Testis (tissue), 3 donors: ENCODE measurements around the gene CACNA2D3. TPM values are rescaled to one million over a fixed set of nuclear protein-coding genes. Genes with fewer than 3 reads are reported as not detected.

Source experiments
- DNase-seq: peaks from one replicate; pipeline ENCODE4 v3.0.0-alpha.2; 2019
- H3K27ac ChIP-seq, 2 donors: fragments of 200-600 bp; sonication (generic); one replicate each; pipeline ENCODE4 v1.5.1; 2019
- H3K27me3 ChIP-seq: fragments of 200-600 bp; sonication (generic); one replicate; pipeline ENCODE4 v1.5.1; 2019
- H3K36me3 ChIP-seq: fragments of 200-600 bp; sonication (generic); one replicate; pipeline ENCODE4 v1.5.1; 2017; ENCODE audit warnings: low read depth; ENCODE audit errors: missing control alignments
- H3K4me1 ChIP-seq: fragments of 200-600 bp; sonication (generic); one replicate; pipeline ENCODE4 v1.5.1; 2019
- H3K4me3 ChIP-seq, 2 donors: fragments of 200-600 bp; sonication (generic); one replicate each; pipeline ENCODE4 v1.5.1; 2017 to 2019
- H3K9me3 ChIP-seq: fragments of 200-600 bp; sonication (generic); one replicate; pipeline ENCODE4 v1.5.1; 2017
- POLR2A ChIP-seq: fragments of 450-650 bp; IDR thresholded peaks from one replicate; pipeline ENCODE4 v1.6.1; 2017; ENCODE audit warnings: antibody characterized with exemption, mild to moderate bottlenecking, moderate library complexity
- WGBS, 2 donors: methylation state at CpG; one replicate each; pipeline ENCODE4 v1.1.5; 2018; 5-methylcytosine and 5-hydroxymethylcytosine counted together
- intact Hi-C: fragments of 100-400 bp; cut with DNase I; formaldehyde crosslinking; loops from one replicate; pipeline ENCODE4 v1.15.1; 2023; ENCODE audit warnings: low total_unique reads
- polyA plus RNA-seq: library from polyadenylated mRNA; stranded (reverse); fragments of 350-450 nt; fragmentation: Illumina TruSeq; extraction: RNeasy Lipid Tissue Mini Kit (QIAGEN cat#74804); gene quantifications from one replicate; pipeline ENCODE4 v1.2.3, GENCODE V29; 2014; ENCODE audit warnings: low read depth, low replicate concordance; ENCODE audit not compliant: insufficient read depth
- total RNA-seq, 2 donors: library from RNA; depleted of rRNA; stranded (reverse); fragments of >200 nt; gene quantifications; one replicate each; pipeline ENCODE4 v1.2.3, GENCODE V29; 2016
- TF ChIP-seq, protein P1 (sequence below), 3 experiments: fragments of 450-650 bp in 2 of 3; fragments of 200-600 bp in 1 of 3; sonication (generic) in 1 of 3; IDR thresholded peaks; one replicate each; pipeline ENCODE4 v1.5.1; 2016 to 2019; ENCODE audit warnings: antibody characterized with exemption in 3 of 3, mild to moderate bottlenecking in 2 of 3, moderate library complexity in 1 of 3

CACNA2D3 gene
- total and polyA plus RNA-seq, 3 donors from 2014 or later = 10.1 to 16.5 (median 11.2) TPM

DNA sequence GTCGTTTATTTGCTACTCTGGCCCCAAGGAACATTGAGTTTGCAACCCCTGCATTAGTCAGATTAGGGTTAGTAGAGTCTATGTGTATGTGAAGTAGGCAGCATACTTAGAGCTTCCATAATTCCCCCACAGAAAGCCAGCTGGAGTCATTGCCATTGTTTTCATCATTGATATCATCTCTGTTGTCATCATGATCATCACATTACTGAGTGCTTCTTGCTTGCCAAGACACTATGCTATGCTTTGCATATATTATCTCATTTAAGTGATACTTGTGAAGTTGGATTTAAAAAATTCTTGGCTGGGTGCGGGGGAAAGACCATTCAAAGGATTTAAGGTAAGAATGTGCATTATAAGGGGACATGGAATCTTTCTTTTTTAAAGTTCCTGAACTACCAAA lies 209.0 kb downstream of the CACNA2D3 start:
- H3K4me3 ChIP-seq = no peak overlapping the region
- H3K36me3 ChIP-seq = no peaks in the 10 kb centered on the region
- TF ChIP-seq, protein P1, sequence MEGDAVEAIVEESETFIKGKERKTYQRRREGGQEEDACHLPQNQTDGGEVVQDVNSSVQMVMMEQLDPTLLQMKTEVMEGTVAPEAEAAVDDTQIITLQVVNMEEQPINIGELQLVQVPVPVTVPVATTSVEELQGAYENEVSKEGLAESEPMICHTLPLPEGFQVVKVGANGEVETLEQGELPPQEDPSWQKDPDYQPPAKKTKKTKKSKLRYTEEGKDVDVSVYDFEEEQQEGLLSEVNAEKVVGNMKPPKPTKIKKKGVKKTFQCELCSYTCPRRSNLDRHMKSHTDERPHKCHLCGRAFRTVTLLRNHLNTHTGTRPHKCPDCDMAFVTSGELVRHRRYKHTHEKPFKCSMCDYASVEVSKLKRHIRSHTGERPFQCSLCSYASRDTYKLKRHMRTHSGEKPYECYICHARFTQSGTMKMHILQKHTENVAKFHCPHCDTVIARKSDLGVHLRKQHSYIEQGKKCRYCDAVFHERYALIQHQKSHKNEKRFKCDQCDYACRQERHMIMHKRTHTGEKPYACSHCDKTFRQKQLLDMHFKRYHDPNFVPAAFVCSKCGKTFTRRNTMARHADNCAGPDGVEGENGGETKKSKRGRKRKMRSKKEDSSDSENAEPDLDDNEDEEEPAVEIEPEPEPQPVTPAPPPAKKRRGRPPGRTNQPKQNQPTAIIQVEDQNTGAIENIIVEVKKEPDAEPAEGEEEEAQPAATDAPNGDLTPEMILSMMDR (IDR thresholded peaks at IDR 0.05) = no peak
- TF ChIP-seq POLR2A = no peak
- no peak for DNase-seq
- WGBS, 2 donors = 89 to 92% methylated on average over 2 of the region's 2 CpGs
- no peaks in the 10 kb centered on the region for H3K4me1 ChIP-seq
- intact Hi-C loops = no loop called here
- H3K27ac ChIP-seq = no peak overlapping the region
- no peaks in the 10 kb centered on the region for H3K27me3 ChIP-seq
- no peaks in the 10 kb centered on the region for H3K9me3 ChIP-seq

DNA sequence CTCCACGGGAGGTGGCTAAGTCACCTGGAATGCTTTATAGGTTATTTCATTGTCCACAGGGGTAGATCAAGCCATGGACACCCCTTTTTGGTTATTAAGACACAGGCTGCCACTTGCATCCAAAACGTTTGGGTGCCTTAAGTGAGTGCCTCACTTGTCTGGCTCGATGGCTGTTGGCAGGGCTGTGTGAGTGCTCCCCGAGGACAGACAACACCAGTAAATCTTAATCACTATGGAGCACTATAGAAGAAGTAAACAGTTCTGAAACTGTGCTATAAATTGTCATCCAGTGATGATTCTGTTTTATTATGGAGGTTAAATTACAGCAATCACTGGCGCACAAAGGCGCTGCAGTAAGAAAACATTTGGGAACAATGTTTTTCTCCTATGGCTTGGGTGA lies 215.5 kb downstream of the CACNA2D3 start:
- 65 to 69% methylated on average over 6 of the region's 6 CpGs for WGBS, 2 donors
- Histone ChIP-seq H3K27me3 (no peaks in the 10 kb centered on the region), H3K9me3 (no peaks in the 10 kb centered on the region), H3K27ac (no peak overlapping the region), H3K4me1 (peaks cover 2% of the 10 kb centered on the region), H3K36me3 (no peaks in the 10 kb centered on the region), H3K4me3 (no peak overlapping the region)
- TF ChIP-seq, protein P1 (IDR thresholded peaks at IDR 0.05) = no peak
- TF ChIP-seq POLR2A = no peak
- no peak for DNase-seq
- intact Hi-C loops = no loop called here

DNA sequence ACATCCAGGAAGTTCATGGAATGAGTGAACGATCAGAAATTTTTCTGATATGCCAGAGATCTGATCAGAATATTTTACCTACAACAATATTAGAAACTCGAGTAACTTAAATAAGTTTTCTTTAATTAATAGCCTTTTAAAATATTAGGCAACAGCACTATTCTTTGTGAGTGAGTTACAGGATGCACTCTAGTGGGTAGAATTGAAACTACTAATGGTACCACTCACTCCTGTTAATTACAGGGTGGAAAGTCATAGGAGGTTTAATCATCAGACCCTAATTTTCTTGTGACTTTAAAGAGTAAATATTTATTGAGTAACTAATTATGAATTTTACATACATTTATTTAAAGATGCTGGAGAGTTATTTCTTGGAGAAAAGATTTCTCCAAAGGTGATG lies 217.3 kb downstream of the CACNA2D3 start:
- Histone ChIP-seq H3K9me3 (no peaks in the 10 kb centered on the region), H3K4me3 (no peak overlapping the region), H3K27ac (no peak overlapping the region), H3K27me3 (no peaks in the 10 kb centered on the region), H3K4me1 (peaks cover 5% of the 10 kb centered on the region), H3K36me3 (no peaks in the 10 kb centered on the region)
- TF ChIP-seq, protein P1 (IDR thresholded peaks at IDR 0.05) = no peak
- no peak for TF ChIP-seq POLR2A
- intact Hi-C loops = no loop called here
- WGBS, 2 donors = 78 to 82% methylated on average over 2 of the region's 2 CpGs
- DNase-seq = no peak

DNA sequence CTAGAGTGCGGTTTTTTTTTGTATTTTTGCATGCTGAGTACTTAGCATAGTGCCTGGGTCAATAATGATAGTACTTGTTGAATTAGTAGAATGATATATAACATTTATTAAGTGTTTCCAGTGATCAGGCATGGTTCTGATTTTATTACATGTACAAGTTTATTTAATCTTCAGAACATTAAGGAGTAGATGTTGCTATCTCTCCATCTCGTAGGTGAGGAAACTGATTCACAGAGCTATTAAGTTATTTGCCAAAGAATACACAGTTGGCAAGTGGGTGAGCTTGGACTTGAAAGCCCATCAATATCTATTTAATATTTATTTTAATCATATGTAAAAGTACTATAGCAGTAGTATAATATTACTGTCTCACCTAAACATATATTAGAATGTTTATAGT lies 219.5 kb downstream of the CACNA2D3 start:
- no peaks in the 10 kb centered on the region for H3K27me3 ChIP-seq
- no peaks in the 10 kb centered on the region for H3K36me3 ChIP-seq
- intact Hi-C loops = no loop called here
- no peak overlapping the region for H3K4me3 ChIP-seq
- peaks cover 5% of the 10 kb centered on the region for H3K4me1 ChIP-seq
- TF ChIP-seq, protein P1 (IDR thresholded peaks at IDR 0.05) = no peak
- no peak for TF ChIP-seq POLR2A
- H3K27ac ChIP-seq = no peak overlapping the region
- no peaks in the 10 kb centered on the region for H3K9me3 ChIP-seq
- WGBS, 2 donors = 83 to 91% methylated on average over 2 of the region's 2 CpGs
- no peak for DNase-seq

DNA sequence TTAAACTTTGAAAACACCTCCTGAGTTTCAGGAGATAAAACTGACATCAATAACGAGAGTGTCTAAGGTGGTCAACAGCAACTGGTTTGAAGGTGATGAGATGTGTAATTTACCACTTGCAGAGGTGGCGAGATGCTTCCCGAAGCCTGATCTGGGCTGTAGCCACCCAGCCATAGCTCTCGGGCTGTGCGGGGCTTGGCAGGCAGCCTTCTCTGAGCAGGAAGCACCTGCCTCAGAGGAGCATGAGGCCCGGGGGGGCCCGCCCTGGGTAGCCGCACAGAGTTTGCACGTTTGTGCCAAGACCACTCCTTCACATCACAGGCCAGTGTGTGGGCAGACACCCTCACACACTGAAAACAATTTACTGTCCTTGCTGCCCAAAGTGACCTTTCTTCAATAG lies 220.3 kb downstream of the CACNA2D3 start:
- Histone ChIP-seq H3K9me3 (no peaks in the 10 kb centered on the region), H3K27me3 (no peaks in the 10 kb centered on the region), H3K4me1 (peaks cover 5% of the 10 kb centered on the region), H3K36me3 (no peaks in the 10 kb centered on the region), H3K27ac (no peak overlapping the region), H3K4me3 (no peak overlapping the region)
- 38 to 59% methylated on average over 9 of the region's 9 CpGs for WGBS, 2 donors
- intact Hi-C loops = no loop called here
- DNase-seq = peak; percentile 54
- TF ChIP-seq, protein P1 (IDR thresholded peaks at IDR 0.05) = no peak
- TF ChIP-seq POLR2A = no peak
